ENCODE data around the gene RBM47.

DNA sequence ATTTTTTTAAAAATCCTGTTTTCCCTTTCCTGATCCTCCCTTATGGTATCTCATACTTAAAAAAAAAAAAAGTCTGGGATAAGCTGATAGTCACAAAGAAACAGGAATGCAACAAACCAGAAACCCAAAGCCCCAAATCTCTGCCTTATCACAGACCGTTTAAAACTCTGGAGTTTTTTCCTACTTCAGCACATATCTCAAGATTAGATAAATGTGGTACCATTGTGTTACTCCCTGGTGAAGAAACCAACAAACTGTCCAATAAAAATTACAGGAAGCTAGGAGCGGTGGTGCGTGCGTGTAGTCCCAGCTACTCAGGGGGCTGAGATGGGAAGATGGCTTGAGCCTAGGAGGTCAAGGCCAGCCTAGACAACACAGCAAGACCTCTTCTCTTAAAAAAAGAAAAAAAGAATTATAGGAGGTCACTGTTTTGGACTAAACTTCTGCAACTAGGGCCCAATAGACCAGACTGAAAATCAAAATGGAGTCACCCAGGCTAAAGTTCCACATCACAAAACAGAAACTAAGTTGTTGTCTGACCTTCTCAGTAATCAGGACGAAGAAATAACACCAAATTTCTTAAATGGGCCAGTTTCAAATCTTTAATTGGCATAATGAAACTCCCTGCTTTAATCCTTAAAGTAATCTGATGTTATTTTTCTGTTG lies 51.9 kb downstream of the RBM47 start:
- no peak for TF ChIP-seq POLR2AphosphoS5 (IDR thresholded peaks at IDR 0.05)
- TF ChIP-seq, protein P1, sequence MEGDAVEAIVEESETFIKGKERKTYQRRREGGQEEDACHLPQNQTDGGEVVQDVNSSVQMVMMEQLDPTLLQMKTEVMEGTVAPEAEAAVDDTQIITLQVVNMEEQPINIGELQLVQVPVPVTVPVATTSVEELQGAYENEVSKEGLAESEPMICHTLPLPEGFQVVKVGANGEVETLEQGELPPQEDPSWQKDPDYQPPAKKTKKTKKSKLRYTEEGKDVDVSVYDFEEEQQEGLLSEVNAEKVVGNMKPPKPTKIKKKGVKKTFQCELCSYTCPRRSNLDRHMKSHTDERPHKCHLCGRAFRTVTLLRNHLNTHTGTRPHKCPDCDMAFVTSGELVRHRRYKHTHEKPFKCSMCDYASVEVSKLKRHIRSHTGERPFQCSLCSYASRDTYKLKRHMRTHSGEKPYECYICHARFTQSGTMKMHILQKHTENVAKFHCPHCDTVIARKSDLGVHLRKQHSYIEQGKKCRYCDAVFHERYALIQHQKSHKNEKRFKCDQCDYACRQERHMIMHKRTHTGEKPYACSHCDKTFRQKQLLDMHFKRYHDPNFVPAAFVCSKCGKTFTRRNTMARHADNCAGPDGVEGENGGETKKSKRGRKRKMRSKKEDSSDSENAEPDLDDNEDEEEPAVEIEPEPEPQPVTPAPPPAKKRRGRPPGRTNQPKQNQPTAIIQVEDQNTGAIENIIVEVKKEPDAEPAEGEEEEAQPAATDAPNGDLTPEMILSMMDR (IDR thresholded peaks at IDR 0.05; ENCODE audit: poor library complexity, severe bottlenecking), result no peak
- no peak for TF ChIP-seq EZH2 (IDR thresholded peaks at IDR 0.05; ENCODE audit: borderline replicate concordance, insufficient read depth, low read length, poor library complexity, severe bottlenecking)
- no peak for TF ChIP-seq EP300 (conservative IDR thresholded peaks at IDR 0.05; ENCODE audit: poor library complexity, severe bottlenecking)

All from neural cell (in vitro differentiated cells).